GM19035 (cell line): Measurements from ENCODE around the gene TULP4.

Experiments used
- ATAC-seq: cut with Tn5 transposase; IDR thresholded peaks from one replicate; pipeline ENCODE4 v1.9.1; 2021; ENCODE audit not compliant: unreplicated experiment

TULP4 gene

DNA sequence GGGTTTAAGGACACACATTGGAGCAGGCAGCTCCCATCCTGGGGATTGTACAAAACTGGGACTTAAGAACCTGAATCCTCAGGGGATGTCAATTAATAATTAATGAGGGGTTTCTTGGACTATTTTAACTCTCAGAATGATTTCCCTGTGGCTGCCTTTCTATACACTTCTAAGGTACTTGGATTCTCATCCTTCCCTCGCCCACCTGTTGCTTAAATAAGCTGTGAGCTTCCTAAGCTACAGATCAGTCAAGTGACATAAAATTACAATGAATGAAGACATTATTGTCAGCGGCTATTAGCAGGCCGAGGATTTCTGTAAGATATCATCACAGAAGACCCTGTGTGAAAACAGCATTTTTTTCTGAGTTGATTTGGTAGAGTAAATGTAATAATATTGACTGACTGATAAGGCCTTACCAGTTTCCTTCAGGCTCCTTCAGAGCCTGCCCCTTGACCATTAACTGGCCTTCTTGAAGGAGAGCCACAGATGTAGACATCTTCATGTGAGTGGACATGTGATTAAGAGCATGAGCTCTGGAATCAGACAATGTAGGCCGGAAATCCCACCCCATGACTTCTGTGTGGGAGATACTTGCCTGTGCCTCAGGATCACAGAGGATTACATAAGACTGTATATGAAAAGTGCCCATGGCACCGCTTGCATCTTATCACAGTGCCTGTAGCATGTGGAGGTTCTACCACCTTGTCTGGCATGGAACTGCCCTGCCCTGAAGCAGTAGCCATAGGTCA, 101.7 kb downstream of the TULP4 start:
- no peak for ATAC-seq

DNA sequence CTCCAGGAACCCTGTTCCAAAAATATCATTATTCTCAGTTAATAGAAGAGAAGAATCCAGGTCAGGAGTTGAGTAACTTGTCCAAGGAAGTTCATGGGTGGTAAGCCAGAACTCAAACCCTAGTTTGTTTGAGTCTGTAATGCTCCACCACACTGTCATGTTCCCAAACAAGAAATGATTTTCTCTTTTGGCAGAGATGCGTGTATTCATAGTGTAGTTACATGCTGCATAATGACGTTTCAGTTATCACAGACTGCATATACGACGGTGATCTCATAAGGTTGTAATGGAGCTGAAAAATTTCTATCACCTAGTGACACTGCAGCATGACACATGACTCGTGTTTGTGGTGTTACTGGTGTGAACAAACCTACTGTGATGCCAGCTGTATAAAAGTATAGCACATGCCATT, 102.6 kb downstream of the TULP4 start:
- ATAC-seq, result no peak

DNA sequence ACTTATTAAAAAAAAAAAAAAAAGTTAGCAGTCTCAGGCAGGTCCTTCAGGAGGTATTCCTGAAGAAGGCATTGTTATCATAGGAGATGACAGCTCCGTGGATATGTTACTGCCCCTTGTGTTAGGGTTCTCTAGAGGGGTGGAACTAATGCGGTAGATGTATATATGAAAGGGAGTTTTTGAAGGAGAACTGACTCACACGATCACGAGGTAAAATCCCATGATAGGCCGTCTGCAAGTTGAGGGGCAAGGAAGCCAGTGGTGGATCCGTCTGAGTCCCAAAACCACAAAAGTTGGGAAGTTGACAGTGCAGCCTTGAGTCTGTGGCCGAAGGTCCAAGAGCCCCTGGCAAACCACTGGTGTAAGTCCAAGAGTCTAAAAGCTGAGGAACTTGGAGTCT, 103.4 kb downstream of the TULP4 start:
- ATAC-seq, result no peak

DNA sequence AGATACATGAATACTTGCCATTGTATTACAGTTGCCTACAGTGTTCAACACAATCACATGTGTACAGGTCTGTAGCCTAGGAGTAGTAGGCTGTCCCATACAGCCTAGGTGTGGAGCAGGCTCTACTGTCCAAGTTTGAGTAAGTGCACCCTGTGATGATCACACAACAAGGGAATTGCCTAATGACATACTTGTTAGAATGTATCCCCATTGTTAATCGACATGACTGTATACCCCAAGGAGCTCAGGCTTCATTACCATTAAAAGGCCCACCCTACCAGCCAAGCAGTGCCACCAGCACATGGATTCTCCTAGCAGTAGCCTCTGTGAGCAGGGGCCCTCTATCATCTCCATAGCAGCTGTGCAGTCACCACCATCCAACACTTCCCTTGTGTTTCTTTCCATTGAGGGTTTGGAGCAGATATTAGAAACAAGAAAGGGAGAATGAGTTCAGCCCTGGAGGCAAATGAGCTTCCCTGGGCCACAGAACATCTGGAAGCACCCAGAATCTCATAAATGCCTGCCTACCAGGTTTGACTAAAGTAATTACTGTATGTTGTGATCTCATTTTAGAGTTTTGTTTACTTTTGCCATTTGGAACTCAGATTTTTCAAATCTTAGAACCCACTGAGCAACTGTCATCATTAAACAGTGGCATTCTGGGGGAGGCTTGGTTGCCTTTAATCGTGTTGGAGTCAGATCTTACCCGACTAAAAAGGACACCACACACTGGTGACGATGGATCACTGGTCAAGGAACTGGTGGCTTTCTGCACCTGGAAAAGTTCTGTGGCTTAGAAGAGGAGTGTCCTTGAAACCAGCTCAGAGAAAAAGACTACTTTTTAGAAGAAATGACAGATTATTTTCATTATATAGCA, 104.9 kb downstream of the TULP4 start:
- no peak for ATAC-seq

DNA sequence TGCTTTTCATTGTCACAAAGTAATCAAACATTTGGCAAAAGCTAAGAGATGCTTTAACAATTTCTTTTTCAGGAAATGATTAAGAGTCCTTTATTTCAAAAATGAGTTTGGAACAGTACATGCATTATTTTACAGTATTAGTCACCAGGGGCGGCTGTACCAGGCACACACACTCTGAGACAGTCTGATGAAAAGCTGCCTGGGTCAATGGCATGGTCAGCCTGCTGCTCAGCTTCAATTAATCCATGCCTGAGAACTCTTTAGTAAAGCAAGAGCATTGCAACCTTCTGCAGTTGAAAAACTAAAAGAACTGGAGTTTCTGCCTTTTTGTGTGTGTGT, 105.5 kb downstream of the TULP4 start:
- no peak for ATAC-seq

DNA sequence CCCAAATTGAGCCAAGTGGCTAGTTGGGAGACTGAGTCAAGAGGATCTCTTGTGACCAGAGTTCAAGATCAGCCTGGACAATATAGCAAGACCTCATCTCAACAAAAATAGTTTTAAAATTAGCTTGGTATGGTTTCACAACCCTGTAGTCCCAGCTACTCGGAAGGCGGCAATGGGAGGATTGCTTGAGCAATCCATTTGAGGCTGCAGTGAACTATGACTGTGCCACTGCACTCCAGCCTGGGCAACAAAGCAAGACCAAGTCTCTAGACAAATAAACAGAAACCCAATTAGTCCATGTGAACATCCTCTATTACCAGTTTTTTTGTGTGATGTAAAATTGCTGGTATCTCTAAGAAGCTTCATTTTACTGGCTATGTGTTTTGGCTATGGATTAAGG, 106.2 kb downstream of the TULP4 start:
- no peak for ATAC-seq

DNA sequence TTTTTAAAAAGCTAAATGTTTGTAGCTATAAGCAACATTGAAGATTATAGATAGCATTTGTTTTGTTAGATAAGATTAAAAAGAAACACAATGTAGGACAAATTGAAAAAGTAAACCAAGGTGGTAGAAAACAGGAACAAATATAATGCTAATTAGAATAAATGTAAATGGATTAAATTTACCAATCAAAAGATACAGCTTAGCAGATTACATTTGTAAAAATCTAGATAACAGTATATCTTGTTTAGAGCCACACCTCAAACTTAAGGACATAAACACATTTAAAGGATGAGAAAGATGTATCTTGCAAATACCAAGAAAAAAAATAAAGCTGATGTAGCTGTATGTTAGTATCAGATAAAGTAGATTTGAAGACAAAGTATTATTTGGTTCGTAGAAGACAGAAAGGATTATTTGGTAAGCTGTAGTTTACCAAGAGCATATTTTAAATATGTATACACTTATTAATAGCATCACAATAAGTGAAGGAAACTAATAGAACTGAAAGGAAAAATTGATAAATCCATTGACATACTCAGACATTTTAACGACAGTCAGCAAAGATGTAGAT, 107.2 kb downstream of the TULP4 start:
- ATAC-seq, result no peak

DNA sequence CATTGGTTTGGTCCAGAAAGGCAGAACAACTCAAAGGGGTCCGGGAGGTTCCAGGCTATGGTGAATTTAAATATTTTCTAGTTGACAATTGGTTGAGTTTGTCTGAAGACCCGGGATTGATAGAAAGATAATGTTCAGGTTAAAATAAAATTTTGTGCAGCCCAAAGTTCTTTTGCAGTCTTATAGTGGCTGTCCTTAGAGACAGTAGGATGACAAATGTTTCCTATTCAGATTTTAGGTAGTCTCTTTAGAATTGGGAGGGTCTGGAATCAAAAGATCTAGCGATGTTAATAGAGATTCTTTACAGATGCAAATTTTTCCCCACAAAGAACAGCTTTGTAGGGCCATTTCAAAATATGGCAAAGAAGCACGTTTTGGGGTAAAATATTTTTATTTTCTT, 109.1 kb downstream of the TULP4 start:
- ATAC-seq, result no peak

DNA sequence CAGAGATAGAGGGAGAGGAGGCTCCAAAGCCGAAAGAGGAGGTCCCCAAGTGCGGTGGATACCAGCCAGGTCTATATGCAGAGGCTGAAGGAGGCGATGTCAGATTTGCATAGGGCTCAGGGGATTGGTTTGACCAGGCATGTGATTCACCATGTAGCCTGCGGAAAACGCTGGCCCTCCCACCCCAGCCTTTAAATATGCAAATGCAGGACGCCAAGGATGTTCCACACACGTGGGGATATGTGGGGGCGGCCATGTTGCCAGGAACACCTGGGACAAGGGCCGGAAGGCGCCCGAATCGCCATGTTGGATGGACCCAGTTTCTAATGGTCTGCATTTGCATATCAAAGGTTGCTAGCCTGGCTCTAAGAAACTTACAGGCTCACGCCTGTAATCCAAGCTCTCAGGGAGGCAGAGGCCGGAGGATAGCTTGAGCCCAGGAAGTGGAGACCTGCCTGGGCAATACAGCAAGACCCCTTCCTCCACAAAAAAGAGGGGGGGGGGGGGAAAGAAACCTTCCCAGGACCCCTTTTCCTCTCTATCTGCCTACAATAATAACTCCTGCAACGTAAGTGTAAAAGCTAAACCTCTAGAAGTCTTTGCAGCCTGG, 110.5 kb downstream of the TULP4 start:
- no peak for ATAC-seq

DNA sequence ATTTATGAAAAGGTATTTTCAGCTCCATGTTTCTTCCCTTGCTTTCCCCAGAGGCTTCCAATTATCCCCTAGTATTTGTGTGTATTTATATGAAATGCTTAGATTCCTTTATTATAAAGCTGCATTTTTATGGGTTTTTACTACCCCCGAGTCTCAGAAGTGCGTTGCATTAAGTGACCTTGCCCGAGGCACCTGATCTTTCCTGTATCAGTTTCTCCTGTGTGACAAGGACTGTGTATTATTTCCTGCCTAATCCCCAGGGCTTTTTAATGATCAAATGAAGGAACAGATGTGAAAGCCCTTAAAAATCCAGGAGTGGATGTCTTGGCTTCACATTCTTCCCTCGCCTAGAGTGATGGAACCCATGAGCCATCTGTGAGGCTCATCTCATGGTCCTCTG, 118.8 kb downstream of the TULP4 start:
- no peak for ATAC-seq

DNA sequence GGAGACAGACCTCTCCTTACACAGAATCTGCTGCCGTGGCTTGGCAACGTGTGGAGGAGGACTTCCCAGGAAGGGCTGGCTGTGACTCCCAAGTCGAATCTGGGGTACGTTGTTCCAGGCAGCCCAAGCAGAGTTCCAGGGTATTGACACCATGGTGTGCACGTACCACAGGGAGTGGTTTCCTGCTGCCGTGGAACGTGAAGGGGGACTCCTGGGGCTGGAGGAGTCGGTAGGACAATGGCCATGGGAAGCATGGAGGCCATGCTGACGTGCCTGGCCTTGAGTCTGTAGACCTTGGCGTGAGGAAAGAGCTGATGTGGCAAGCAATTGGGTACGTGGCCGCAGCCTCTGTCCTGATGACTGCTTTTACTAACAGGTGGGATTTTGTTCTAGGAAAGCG, 119.3 kb downstream of the TULP4 start:
- ATAC-seq, result no peak

DNA sequence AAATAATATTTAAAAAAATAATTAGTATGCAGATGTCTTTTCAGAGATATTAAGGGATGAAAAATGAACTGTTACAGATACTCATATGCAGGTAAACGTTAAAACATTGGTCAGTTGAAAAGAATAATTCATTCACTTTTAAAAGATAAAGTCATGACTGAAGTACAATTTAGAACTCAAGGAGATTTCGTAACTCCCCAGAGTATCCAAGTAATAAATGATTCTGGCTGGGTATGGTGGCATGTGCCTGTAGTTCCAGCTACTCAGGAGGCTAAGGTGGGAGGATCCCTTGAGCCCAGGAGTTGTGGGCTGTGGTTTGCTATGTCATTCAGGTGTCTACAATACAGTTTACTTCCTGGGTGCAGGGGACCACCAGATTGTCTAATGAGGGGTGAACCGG, 125.3 kb downstream of the TULP4 start:
- no peak for ATAC-seq

DNA sequence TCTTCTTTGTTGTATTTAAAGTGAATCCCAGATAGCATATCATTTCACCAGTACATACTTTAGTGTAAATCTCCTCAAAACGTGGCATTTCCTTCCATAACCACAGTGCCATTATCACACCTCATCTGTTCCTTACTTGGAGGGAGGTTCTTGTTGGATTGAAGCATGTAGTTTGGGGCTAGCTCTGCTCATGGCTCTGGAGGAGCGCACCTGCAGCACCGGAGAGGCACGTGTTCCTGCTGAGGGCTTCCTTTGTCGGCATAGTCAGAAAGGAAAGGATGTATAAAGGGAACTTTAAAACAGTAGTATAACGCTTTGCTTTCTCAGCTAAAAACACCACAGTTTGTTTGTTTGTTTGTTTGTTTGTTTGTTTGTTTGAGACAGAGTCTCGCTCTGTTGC, 126.0 kb downstream of the TULP4 start:
- no peak for ATAC-seq

DNA sequence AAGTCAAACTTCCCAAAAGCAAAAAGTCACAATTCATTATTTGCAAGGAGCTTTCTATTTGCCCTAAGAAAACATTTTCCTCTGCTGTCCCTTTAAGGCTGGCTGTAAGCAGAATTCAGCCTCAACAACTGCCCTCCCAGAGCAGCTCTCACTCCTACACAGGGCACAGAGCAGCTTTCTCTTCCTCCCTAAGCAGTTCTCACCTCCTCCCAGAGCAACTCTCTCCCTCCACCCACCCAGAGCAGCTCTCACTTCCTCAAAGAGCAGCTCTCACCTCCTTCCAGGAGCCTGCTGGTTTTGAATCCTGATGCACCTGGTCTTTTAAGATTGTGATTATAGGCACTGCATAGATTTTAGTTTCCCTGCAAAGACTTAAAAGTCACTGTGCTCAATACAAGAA, 127.0 kb downstream of the TULP4 start:
- peak; percentile 87 for ATAC-seq

DNA sequence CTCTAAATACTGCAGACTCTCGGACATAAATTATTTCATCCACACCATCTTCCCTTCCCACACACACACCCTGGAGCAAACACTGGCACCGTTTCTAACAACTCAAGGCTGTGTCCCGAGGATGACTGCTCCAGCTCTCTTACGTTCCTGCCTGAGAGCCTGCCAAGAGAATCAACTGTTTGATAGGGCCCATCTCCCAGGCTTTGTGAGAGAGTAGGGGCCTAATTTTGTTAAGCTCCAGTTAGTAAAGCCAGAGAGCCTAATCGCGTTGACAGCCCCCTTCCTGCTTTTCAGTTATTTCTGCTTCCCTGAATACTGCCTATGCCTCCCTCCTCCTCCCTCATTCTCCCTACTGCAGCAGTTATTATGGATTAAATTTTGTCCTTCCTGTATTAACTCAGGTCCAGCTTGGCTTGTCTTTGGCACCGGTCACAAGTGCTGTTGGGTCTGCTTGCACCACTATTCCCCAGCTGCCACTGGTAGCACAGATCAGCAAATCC, 129.5 kb downstream of the TULP4 start:
- ATAC-seq, result no peak

DNA sequence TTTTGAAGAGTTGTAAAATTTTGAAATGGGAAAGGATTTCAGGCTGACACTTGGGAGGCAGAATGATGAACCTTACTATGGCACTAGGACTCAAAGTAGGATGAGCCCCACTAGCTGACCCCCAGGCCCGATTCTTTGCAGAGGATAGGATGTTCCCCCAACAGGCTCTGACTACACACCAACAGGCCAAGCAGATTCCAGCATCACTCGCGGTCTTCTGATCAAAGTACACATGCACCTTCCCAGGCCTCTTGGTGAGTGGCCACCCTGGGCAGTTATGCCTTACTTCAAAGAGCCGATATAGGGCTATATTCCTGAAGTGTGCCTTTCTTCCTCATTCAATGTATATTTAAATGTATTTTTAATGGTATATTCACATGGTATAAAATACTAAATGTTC, 130.0 kb downstream of the TULP4 start:
- no peak for ATAC-seq

DNA sequence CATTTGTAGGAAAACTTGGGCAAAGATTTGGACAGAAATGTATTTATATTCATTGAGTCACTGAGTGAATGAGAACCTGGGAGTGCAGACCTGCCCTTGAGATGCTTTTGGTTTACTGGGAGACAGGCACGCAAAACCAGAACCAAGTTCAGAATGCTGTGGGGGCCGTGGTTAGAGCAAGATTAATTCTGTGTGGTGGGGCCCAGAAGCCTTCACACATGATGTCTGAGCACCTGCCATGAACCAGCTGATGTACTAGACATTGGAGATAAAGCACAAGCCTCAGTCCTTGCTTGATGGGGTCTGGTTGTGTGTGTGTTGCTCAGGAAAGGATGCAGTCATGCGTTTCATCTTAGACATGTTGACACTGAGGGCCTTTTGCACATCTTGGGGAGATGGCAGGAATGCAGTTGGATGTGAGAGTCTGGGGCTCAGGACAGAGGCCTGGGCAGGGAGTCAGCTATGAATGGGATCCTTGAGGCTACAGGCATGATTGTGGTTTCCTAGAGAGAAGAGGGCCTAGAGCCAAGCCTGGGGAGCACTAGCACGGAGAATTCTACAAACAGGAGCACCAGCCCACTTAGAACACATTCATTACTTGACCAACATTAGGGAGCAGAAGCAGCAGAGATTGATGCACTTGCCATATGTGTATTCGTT, 133.3 kb downstream of the TULP4 start:
- no peak for ATAC-seq

DNA sequence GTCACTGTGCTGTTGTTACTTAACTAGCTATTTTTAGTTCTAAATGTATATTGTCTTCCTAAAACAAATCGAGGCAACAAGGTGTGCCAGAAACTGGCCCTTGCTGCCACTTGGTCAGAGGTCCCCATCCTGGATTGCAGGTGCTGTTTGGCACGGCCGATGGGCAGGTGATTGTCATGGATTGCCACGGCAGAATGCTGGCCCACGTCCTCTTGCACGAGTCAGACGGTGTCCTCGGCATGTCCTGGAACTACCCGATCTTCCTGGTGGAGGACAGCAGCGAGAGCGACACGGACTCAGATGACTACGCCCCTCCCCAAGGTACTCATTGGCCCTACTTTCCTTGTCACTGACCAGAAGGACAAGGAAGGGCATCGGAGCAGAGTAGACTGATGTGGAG, 136.6 kb downstream of the TULP4 start:
- no peak for ATAC-seq

DNA sequence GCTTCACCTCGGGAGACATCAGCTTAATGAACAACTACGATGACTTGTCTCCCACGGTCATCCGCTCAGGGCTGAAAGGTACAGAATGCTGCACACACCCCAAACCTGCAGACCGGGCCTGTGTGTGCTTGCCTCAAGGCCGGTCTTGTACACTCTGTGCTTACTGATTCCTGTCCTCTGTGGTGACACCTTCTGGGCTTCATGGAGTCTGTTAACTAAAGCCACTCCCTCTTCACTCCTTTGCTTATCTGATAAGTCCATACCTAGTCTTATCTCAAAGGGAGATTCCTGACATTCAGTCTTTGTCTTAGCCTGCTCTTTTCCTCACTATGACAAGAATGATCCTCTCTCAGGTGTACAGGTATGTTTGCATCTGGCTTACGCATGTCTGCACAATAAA, 139.9 kb downstream of the TULP4 start:
- no peak for ATAC-seq

DNA sequence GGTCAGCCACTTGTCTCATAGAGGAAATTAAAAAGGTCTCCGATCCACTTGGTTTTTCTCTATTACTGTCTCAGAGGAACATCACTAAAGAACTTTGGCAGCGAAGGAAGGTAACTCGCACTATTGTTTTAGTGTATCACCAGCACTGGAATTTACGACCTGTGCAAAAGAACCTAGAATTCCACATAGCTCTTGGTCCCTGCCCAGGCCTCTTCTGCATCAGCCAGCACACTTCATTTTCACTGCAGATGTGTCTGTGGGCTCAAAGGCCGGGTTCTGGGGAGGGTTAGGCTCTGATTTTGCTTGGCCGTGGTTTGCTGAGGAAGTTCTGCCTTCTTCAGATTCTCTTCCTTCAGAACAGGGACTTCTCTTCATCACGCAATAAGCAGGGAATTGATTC, 144.9 kb downstream of the TULP4 start:
- ATAC-seq, result no peak

DNA sequence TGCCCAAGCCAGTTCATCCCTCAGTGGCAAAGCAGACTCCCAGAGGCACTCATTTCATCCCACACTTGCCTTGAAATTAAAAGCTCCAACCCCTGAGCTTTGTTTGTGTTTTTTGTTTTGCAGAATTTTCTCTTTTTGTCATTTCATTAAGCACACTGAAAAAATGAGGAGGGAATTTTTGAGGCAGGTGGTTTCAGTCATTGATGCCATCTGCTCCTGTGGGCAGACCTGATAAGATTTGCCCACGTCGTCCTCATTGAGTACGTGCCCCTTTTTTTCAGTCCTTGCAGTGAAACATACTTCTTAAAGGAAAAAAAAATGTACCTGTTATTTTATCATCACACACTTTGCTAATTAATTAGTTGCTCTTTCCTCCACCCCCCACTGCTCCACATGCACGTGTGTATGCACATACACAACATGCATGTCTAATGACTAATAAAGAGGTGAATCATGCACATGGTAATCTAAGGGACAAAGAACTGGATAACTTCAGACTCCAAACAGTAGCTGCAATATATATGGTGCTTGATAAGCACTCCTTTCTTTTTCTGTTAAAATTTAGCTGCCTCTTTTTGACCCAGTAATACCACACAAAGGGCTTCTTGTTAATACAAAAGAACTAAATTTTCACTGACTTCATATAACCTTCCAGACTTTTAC, 145.5 kb downstream of the TULP4 start:
- ATAC-seq, result no peak
